ENCODE data around the gene RAI14. TPM values are rescaled to one million over a fixed set of nuclear protein-coding genes. Genes with fewer than 3 reads are reported as not detected.

RAI14 gene
- total RNA-seq, 1 donor from 2014 or later: 7.1 TPM

DNA sequence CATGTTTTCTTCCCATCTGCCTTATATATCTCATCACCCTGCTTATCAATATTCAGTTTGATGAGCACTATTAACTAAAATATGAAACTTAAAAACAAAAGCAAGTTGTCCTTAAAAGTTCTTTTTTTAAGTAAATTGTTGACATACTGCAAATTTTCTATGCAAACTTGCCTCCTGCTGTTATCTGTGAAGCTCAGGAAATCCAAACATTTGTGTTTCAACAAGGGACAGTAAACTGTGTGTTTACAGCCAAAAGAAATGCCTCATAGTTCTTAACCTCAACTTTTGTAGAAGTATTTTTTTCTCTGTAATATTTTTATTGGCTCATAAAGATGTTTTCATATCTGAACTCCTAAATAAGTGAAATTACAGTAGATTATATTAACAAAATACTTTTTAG, 175.2 kb downstream of the RAI14 start:
- DNase-seq: no peak
- intact Hi-C loops (cut with micrococcal nuclease): no loop called here
- peak; percentile 46 for ATAC-seq

DNA sequence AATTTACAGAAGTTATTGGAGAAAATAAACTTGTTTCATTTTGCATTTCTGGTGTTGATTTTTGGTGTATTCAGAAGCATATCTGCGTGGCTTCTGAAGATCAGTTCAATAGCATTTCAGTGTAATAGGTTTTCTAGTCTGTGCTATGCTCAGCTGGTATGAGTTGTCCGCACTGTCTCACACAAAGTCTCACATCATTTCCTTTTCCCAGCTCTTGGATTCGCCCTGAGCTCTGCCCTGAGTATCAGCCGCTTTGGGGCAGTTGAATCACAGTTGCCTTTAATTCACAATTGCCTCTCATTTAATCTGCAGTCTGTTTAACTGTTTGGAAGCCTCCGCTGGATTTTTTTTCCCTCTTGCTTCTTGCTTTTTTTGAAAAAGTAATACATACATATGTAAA, 176.4 kb downstream of the RAI14 start:
- intact Hi-C loops (cut with micrococcal nuclease): no loop called here
- ATAC-seq (peak; percentile 70), DNase-seq (no peak)

DNA sequence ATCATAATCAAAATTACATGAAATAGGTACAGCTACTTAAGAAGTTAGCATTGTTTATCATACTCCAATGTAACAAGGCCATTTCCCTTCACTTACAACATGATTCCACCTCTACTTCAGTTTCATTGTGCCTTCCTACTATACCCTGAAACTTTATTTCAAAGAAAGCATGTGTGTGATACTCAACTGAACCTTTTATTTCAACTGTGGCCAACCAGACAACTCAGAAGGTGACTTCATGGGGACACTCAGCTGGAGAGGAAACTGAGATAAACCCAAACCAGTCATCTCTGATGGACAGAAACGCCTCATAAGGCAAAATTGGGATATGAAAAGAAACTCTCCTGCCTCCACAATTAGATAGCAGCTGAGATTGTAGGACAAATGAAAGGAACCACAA, 177.0 kb downstream of the RAI14 start:
- no peak for DNase-seq
- no peak for ATAC-seq
- intact Hi-C loops (cut with micrococcal nuclease): no loop called here

DNA sequence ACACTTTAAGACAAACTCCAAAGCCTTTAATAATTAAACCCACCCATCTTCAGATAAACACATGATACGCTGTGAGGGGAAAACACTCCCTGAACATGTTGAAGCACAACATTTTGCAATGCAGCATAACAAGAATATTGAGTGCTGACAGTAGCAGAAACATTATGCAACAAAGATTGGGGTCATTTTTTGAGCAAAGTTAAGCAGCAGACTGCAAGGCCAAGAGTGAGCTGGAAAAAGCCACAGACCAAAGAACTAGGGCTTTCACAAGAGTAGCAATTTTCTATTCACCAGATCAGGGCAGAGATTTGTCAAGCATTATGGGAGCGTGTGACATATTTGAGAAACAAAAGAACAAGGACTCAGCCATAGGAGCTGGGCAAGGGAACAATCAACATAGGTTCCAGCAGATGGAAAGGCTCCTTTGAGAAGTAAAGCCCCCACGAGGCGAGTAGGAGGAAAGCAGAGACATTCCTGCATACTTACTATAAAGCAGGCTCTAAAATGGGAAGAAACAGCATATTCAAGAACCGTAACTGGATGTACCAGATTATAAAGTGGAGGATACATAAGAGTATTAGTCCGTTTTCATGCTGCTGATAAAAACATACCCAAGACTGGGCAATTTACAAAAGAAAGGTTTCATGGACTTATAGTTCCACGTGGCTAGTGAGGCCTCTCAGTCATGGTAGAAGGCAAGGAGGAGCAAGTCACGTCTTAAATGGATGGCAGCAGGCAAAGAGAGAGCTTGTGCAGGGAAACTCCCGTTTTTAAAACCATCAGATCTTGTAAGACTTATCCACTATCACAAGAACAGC, 178.1 kb downstream of the RAI14 start:
- intact Hi-C loops (cut with micrococcal nuclease): no loop called here
- DNase-seq: no peak
- ATAC-seq: peak; percentile 72

DNA sequence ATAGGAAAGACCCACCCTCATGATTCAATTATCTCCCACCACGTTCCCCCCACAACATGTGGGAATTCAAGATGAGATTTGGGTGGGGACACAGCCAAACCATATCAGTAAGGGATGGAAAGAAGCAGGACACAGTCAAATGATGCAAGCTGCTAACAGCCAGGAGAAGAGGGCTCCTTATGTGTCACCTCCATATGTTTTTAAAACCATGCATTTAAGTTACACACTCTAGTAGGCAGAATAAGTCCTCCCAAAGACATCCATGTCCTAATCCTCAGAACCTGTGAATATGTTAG, 178.6 kb downstream of the RAI14 start:
- ATAC-seq: no peak
- no peak for DNase-seq
- intact Hi-C loops (cut with micrococcal nuclease): no loop called here

DNA sequence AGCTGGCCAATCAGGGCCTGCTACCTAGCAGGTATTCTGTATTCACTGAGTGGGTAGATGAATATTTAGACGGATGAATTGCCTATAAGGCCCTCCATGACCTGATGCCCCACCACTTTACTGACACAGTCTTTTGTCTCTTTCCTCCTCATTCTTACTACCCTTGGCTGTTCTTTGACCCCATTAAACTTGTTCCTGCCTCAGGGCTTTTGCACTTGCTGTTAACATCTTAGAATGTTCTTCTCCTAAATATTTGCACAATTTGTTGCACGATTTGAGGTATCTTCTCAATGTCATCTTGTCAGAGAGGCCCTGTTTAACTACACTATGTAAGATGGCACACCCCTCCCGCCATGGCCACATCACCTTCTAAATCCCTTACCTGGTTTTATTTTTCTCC, 179.5 kb downstream of the RAI14 start:
- DNase-seq (no peak), ATAC-seq (no peak)
- intact Hi-C loops (cut with micrococcal nuclease): no loop called here

DNA sequence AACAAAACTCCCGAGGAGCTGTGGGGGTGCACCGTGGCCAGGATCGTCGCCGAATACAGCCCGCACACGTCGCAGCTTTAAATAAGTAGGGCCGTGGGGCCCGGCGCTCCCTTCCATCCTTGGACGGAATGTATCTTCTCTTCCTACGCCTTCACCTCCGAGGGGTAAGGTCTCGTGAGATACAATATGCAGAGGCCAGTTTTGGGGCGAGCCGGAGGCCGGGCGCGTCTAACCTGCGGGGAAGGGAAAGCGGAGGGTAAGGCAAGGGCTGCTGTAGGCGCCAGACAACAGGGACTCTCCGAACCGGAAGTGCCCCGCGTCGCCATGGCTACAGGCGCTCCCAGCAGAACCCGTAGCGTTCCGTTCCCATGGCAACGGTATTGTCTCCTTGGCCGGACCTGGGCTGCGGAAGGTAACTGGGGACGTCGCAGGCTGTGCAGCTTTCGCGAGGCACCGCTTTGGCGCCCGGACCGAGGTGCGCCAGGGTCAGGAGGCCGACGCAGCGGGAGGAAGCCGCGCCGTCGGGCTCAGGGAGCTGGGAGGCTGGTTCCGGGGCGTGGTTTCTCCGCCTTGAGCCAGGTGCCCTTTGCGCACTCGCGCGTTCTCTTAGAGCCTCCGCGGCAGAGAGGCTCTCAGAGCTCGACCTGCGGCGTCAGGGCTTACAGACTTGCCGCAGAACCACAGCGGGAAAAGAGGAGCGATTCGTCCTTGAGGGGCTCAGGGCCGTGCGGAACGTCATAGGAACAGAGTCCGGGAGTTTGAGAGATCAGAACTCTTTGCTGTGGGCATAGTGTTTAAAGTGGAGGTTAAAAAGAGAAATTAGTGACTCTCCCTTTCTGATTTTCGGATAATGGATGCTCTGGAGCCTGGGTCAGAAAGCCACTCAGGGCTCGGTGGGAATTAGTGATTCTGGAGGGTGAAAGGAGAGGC, 182.9 kb downstream of the RAI14 start, which contains the start of gene TTC23L:
TTC23L (plus strand) TSS at position 380 of the 930 bp plus-strand sequence. CDS start 1,508 bp downstream, outside the sequence.
- ATAC-seq (peak; percentile 96), DNase-seq (peak; percentile 91)
- intact Hi-C loops (cut with micrococcal nuclease): no loop called here

DNA sequence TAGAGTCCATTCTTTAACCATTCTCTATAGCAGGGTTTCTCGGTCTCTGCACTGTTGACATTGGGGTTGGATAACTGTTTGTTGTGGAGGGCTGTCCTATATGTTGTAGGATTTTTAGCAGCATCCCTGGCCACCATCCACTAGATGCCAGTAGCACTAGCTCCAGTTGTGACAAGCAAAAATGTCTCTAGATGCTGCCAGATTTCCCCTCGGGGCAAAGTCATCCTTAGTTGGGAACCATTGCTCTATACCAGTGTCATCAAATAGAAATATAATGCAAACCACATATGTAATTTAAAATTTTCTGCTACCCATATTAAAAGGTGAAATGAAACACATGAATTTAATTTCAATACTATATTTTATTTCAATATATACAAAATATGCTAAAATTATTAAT, 185.7 kb downstream of the RAI14 start:
- no peak for ATAC-seq
- no peak for DNase-seq
- intact Hi-C loops (cut with micrococcal nuclease): no loop called here

DNA sequence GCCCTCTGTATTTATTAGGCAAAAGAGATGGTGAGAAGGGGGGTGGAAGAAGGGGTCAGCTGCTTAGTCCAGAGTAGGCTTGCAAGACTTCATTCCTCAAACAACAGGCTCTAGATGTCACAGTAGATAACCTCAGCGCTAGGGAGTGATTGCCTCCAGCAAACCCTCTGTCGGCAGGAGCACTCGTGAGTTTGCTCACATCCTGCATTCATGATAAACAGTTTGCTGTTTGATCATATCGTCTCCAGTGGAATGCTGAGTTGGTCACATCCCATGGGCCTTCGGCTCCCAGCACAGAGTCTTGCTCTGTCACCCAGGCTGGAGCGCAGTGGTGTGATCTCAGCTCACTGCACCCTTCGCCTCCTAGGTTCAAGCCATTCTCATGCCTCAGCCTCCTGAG, 186.4 kb downstream of the RAI14 start:
- ATAC-seq (no peak), DNase-seq (no peak)
- intact Hi-C loops (cut with micrococcal nuclease): no loop called here

DNA sequence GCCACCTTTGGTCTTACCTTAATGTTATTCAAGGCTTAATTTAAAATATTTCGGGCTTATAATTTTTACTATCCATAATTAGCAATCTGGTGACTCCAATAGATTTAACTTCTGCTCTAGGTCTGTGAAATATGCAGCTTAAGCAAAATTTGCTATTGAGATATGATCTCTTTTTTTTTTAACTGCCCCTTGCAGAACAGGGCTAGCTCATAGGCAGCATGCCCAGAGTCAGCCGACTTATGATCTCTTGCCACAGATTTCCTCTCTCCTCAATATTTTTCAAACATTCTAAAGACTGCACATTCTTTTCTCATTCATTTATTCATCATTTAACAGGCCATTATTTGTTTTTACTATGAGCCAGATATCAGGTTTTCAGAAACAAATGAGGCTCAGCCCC, 187.4 kb downstream of the RAI14 start:
- ATAC-seq (no peak), DNase-seq (no peak)
- intact Hi-C loops (cut with micrococcal nuclease): no loop called here

DNA sequence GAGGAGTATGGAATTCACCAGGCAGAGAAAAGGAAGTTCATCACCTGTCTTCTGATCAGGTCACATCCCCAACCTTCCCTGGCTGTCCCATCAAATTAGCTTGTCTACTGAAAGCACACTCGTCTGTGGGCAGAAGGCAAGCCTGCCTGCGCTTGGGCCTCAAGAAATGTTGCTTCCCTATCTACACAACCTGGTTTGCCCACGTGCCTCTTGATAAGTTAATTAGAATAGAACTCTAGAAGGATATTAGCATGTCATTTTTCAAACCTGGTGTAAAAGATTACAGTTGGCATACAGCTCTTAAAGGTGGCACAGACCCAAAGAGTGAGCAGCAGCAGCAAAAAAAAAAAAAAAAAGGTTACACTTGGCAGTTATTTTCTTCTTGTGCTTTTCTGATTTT, 188.0 kb downstream of the RAI14 start:
- ATAC-seq (no peak), DNase-seq (no peak)
- intact Hi-C loops (cut with micrococcal nuclease): no loop called here

DNA sequence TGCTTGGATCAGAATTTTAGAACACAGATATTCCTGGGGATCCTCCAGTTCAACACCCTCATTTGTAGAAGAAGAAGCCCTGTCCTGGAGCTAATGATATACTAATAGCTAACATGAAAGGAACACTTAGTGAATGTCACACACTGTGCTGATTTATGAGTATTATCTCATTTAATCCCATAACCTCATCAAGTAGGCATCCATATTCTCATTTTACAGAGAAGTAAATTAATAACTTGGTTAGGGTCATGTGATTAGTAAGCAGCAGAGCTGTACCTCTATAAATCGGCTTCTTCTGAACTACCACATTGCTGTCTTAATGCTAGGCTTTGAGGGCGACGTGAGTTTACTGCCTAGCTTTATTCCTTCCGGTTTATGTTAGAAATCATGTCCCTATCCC, 188.9 kb downstream of the RAI14 start:
- ATAC-seq (no peak), DNase-seq (no peak)
- intact Hi-C loops (cut with micrococcal nuclease): no loop called here

DNA sequence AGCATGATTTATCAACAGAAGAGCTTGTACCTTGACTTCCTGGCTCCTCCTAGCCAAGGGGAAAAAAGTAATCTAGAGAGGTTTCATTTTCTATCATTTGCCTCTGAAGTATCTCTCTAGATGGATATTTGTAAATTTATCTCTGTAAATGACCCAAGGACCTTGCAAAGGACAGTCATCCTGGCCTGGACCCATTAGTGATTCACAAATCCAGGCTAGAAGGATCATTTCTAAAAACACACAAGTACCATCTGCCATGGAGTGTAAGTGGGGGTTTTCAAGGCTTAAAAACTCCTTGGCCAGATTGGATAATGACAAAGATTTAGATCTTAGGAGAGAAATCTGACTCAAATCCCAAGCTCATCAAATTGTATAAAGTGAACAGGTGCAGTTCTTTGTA, 190.9 kb downstream of the RAI14 start:
- intact Hi-C loops (cut with micrococcal nuclease): no loop called here
- no peak for DNase-seq
- ATAC-seq: no peak

DNA sequence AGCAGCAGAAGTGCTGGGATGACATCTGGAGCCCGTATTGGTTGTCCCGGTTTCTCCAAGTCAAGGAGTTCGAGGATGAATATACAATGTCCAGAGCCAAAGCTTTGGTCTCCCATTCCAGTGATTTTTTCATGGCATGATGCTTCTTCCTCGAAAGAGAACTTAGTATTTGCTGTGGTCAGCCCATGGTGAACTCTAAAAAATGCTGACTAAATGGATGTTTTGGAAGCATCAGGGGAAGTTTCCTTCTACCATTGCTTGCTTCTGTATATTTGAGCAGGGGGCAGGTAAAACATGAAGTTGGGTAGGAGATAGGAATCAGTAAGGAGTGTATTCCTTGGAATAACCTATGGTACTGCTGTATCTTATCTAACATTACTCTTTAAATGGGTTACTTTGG, 191.4 kb downstream of the RAI14 start:
- ATAC-seq: no peak

DNA sequence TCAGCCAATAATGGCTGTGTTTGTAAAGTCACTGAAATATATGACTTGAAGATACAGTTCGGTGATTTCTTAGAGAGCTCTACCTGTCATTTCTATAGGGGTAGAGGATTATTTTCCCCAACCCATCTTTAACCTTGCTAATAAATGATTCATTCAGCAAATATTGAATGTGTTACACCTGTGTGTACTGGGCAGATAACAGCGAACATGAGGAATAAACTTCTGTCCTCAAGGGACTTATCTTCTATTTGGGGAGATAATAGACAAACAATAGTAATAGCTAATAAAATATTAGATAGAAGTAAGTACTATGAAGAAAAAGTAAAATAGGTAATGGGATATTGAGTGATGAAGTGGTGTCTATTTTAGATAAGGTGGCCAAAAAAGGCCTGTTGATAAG, 192.1 kb downstream of the RAI14 start:
- ATAC-seq: no peak
- intact Hi-C loops (cut with micrococcal nuclease): no loop called here
- no peak for DNase-seq

More for the DNA sequence above, 191.4 kb downstream of the RAI14 start:
- DNase-seq: no peak
- intact Hi-C loops (cut with micrococcal nuclease): no loop called here

DNA sequence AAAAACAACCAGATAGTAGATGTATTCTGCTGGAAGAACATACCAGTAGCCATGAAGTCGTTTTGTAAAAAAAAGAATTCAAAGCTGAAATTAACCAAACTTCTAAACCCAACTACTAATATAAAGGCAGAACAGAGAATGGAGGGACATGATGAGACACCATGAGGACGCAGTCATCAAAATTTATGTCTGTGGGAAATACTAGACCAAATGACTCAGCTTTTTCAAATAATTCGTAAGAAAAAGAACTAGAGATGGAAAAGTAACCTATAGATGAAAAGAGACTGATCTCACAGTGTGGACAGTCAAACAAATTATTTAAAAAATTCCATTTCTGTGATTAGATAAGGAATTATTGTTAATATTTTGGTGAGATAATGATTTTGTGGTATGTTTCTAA, 193.1 kb downstream of the RAI14 start:
- intact Hi-C loops (cut with micrococcal nuclease): no loop called here
- ATAC-seq: no peak
- DNase-seq: no peak

DNA sequence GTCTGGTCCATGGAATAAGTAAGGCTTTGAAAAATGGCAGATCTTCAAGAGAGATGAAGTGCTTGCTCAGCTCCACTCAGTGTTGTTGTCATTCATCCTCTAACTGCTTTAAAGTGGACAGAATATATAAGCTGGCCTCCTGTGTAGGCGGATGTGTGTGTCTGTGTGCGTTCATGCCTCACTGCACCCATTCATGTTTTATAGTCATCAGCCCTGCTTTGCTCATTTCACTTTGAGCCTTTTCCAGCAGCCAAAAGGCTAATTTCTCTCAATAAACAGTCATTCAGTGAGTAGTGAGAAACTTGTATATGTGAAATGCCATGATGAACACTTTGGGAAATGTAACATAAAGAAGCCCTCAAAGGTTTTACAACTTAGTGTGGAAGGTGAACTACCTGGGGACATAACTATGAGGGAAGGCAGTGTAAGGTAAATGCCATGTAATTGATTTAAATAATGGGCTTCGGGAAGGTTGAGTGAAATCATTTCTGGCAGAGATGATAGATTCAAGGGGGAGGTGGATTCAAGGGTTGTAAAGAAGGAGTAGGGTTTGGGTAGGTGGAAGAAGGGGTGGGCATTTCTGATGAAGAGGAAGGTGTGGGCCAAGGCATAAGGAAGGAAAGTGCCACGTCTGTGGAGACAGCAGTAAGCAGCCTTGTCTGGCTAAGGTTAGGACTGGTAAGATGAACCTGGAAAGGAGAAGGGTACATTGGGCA, 198.5 kb downstream of the RAI14 start:
- intact Hi-C loops (cut with micrococcal nuclease): no loop called here
- DNase-seq: no peak
- ATAC-seq: no peak

DNA sequence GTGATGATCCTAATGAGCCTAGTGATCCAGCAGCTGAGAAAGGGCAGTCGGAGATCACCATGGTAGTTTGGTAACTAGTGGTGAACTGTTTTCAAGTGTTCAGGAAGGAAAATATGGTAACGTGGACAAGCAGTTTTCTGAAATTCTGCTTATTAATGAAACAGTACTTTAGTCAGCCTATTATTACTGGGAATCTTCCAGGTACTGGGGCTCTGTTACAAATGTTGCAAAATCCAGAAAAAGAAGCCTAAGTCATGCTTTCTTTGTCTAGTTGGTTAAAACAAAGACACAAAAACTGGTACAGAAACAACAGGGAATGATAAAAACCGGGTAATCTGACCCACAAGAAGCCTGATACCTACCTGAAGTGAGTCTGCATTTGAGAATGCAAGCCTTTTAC, 201.0 kb downstream of the RAI14 start:
- no peak for DNase-seq
- ATAC-seq: no peak
- intact Hi-C loops (cut with micrococcal nuclease): no loop called here

DNA sequence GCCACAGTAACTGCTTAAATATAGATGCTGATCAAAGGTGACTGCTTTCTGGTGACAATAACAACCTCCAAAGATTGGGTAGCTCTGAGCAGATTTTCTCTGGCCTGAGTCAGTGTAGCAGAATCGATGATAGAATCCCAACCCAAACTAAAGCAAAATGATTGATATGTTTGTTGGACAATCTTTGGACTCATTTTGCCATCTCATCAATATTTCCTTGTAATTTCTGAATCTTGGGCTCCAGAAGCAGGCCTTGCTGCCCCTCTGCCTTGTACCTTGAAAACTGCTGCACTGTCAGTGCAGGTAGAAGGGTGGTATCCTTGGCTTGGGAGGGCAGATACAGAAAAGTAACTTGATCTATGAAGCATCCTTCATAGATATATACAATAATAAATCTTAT, 201.8 kb downstream of the RAI14 start:
- intact Hi-C loops (cut with micrococcal nuclease): no loop called here
- ATAC-seq (no peak), DNase-seq (no peak)

DNA sequence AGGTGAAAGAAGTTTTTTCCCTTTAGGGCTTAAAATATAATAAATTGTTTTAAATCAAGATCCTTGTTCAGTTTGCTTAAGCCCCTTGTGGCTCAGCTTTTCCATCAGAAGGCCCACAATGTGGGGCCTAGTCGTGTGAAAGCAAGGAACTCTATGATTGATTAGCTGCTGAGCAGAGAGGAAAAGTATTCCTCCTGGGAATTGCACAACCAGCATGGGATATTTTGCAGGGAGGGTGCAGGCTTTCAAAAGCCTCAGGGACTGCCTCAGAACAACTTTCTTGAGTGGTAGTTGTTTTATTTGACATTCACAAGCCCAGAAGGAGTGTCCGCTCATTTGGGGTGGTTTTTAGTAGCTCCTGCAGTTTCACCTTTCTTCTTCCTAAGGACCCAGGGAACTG, 202.7 kb downstream of the RAI14 start:
- ATAC-seq: no peak
- no peak for DNase-seq
- intact Hi-C loops (cut with micrococcal nuclease): no loop called here
